GM23338 (cell line): ENCODE data around the gene STX5. TPM values are rescaled to one million over a fixed set of nuclear protein-coding genes. Genes with fewer than 3 reads are reported as not detected.

ENCODE experiments used
- ATAC-seq: fragments of 200-7000 bp; cut with Tn5 transposase; 3 replicates; pipeline ENCODE4 v1.9.1; 2020
- DNase-seq: peaks from one replicate; pipeline ENCODE4 v3.0.0-alpha.2; 2015; ENCODE audit warnings: low spot score
- H2AFZ ChIP-seq: fragments of 200-600 bp; sonication (generic); 2 replicates; pipeline ENCODE4 v1.8.0; 2016; ENCODE audit warnings: antibody characterized with exemption, mild to moderate bottlenecking, moderate library complexity
- H3F3A ChIP-seq: fragments of 200-600 bp; sonication (generic); replicated peaks from 2 replicates; pipeline ENCODE4 v1.8.0; 2017; ENCODE audit warnings: antibody characterized with exemption, mixed run types, low read depth
- H3K27ac ChIP-seq: fragments of 200-600 bp; sonication (generic); 2 replicates; pipeline ENCODE4 v1.6.1; 2016; ENCODE audit warnings: low read depth
- H3K27me3 ChIP-seq: fragments of 200-600 bp; sonication (generic); 2 replicates; pipeline ENCODE4 v1.8.0; 2016; ENCODE audit warnings: mild to moderate bottlenecking, mixed run types, moderate library complexity; ENCODE audit not compliant: insufficient read depth
- H3K36me3 ChIP-seq: fragments of 200-600 bp; sonication (generic); 2 replicates; pipeline ENCODE4 v1.8.0; 2016; ENCODE audit warnings: mild to moderate bottlenecking; ENCODE audit not compliant: insufficient read depth
- H3K4me1 ChIP-seq: fragments of 200-600 bp; sonication (generic); 2 replicates; pipeline ENCODE4 v1.8.0; 2016; ENCODE audit warnings: mild to moderate bottlenecking, moderate library complexity; ENCODE audit not compliant: insufficient read depth
- H3K4me2 ChIP-seq: fragments of 200-600 bp; sonication (generic); 2 replicates; pipeline ENCODE4 v1.7.1; 2017; ENCODE audit warnings: mixed run types
- H3K4me3 ChIP-seq: fragments of 200-600 bp; sonication (generic); 2 replicates; pipeline ENCODE4 v1.6.1; 2016; ENCODE audit warnings: mixed run types
- H3K79me2 ChIP-seq: fragments of 200-600 bp; sonication (generic); replicated peaks from 2 replicates; pipeline ENCODE4 v1.8.0; 2017; ENCODE audit warnings: mild to moderate bottlenecking; ENCODE audit not compliant: insufficient read depth
- H3K9me2 ChIP-seq: fragments of 200-600 bp; sonication (generic); 2 replicates; pipeline ENCODE4 v1.8.0; 2017; ENCODE audit not compliant: insufficient read depth
- H4K20me1 ChIP-seq: fragments of 200-600 bp; sonication (generic); replicated peaks from 2 replicates; pipeline ENCODE4 v1.8.0; 2017; ENCODE audit warnings: mild to moderate bottlenecking; ENCODE audit not compliant: insufficient read depth
- H3K27ac Mint-ChIP-seq: 2 replicates; pipeline ENCODE4 v1.8.0; 2020; ENCODE audit warnings: inconsistent platforms, mild to moderate bottlenecking, moderate library complexity, mixed read lengths
- H3K27me3 Mint-ChIP-seq: 3 replicates; pipeline ENCODE4 v1.8.0; 2022; ENCODE audit warnings: low read depth, mild to moderate bottlenecking, moderate library complexity, mixed read lengths, inconsistent platforms; ENCODE audit not compliant: insufficient read depth, poor library complexity
- H3K36me3 Mint-ChIP-seq: 3 replicates; pipeline ENCODE4 v1.8.0; 2021; ENCODE audit warnings: low read depth, mild to moderate bottlenecking, inconsistent platforms, moderate library complexity, mixed read lengths
- H3K4me1 Mint-ChIP-seq: 3 replicates; pipeline ENCODE4 v1.8.0; 2020; ENCODE audit warnings: mild to moderate bottlenecking, inconsistent platforms, mixed read lengths
- H3K4me3 Mint-ChIP-seq: 3 replicates; pipeline ENCODE4 v1.8.0; 2021; ENCODE audit warnings: moderate library complexity, mild to moderate bottlenecking, inconsistent platforms, mixed read lengths
- H3K9me3 Mint-ChIP-seq: 3 replicates; pipeline ENCODE4 v1.8.0; 2020; ENCODE audit warnings: moderate library complexity, mild to moderate bottlenecking, inconsistent platforms, mixed read lengths
- CREB1 ChIP-seq: fragments of 250-450 bp; sonication (Bioruptor Pico); IDR thresholded peaks from 2 replicates; pipeline ENCODE4 v1.5.0; 2020; ENCODE audit warnings: low read depth, mild to moderate bottlenecking, moderate library complexity
- CTCF ChIP-seq, 2 experiments: fragments of 200-600 bp in 1 of 2; sonication (generic) in 1 of 2; conservative IDR thresholded peaks; 2 replicates each; pipeline versions ENCODE4 v1.5.1 to v1.6.1; 2016 to 2017; ENCODE audit warnings: antibody characterized with exemption in 2 of 2, low read depth in 2 of 2, mild to moderate bottlenecking in 2 of 2, moderate library complexity in 1 of 2
- ETS1 ChIP-seq: IDR thresholded peaks from 2 replicates; pipeline ENCODE4 v1.6.1; 2016; ENCODE audit warnings: antibody characterized with exemption
- EZH2 ChIP-seq: fragments of 200-600 bp; sonication (generic); IDR thresholded peaks from one replicate; pipeline ENCODE4 v1.8.0; 2017; ENCODE audit warnings: antibody characterized with exemption, mild to moderate bottlenecking, low read depth; ENCODE audit not compliant: unreplicated experiment
- EZH2phosphoT487 ChIP-seq: fragments of 200-600 bp; sonication (generic); IDR thresholded peaks from one replicate; pipeline ENCODE4 v1.8.1; 2018; ENCODE audit warnings: antibody characterized with exemption; ENCODE audit not compliant: unreplicated experiment
- JUNB ChIP-seq: IDR thresholded peaks from one replicate; pipeline ENCODE4 v1.6.1; 2016; ENCODE audit warnings: antibody characterized with exemption; ENCODE audit not compliant: unreplicated experiment
- NANOG ChIP-seq: IDR thresholded peaks from 2 replicates; pipeline ENCODE4 v1.6.1; 2016; ENCODE audit warnings: antibody characterized with exemption, borderline replicate concordance
- POLR2AphosphoS5 ChIP-seq: IDR thresholded peaks from 2 replicates; pipeline ENCODE4 v1.6.1; 2016; ENCODE audit warnings: antibody characterized with exemption, low read depth
- REST ChIP-seq: IDR thresholded peaks from one replicate; pipeline ENCODE4 v1.6.1; 2018; ENCODE audit warnings: antibody characterized with exemption; ENCODE audit not compliant: unreplicated experiment
- STAT1 ChIP-seq: IDR thresholded peaks from one replicate; pipeline ENCODE4 v1.6.1; 2016; ENCODE audit warnings: antibody characterized with exemption; ENCODE audit not compliant: unreplicated experiment
- ZNF114 ChIP-seq: fragments of 250-450 bp; sonication (Bioruptor Pico); IDR thresholded peaks from 2 replicates; pipeline ENCODE4 v1.5.0; 2020; ENCODE audit warnings: mild to moderate bottlenecking, moderate library complexity
- ZNF331 ChIP-seq: fragments of 250-450 bp; sonication (Bioruptor Pico); IDR thresholded peaks from 2 replicates; pipeline ENCODE4 v1.5.0; 2020; ENCODE audit warnings: low read depth, mild to moderate bottlenecking, moderate library complexity
- ZNF462 ChIP-seq: fragments of 250-450 bp; sonication (Bioruptor Pico); IDR thresholded peaks from 2 replicates; pipeline ENCODE4 v1.5.0; 2020; ENCODE audit warnings: mild to moderate bottlenecking, moderate library complexity
- polyA plus RNA-seq: library from polyadenylated mRNA; unstranded; fragments of >200 nt; fragmentation: Nextera tagmentation; extraction: Ambion mirVana; gene quantifications from 2 replicates; pipeline ENCODE4 v1.2.1, GENCODE V29; 2016
- total RNA-seq: library from RNA; depleted of rRNA; stranded (reverse); fragments of >200 nt; shearing (Covaris generic); gene quantifications from 2 replicates; pipeline ENCODE4 v1.2.3, GENCODE V29; 2014

The STX5 gene
- total and polyA plus RNA-seq, 2 experiments from 2014 or later, result 7.7 to 22.2 TPM

- H3K4me2 ChIP-seq, result no peak overlapping the region
- peaks cover 3% of the 10 kb centered on the region for H4K20me1 ChIP-seq
- H3K27me3 ChIP-seq, result no peaks in the 10 kb centered on the region
- H3K4me3 ChIP-seq, result no peak overlapping the region
- H3K79me2 ChIP-seq, result peaks cover 23% of the 10 kb centered on the region
- Mint-ChIP-seq H3K27me3 (peaks cover 19% of the 10 kb centered on the region), H3K4me1 (peaks cover 19% of the 10 kb centered on the region), H3K9me3 (no peaks in the 10 kb centered on the region), H3K4me3 (no peak overlapping the region), H3K36me3 (peaks cover 91% of the 10 kb centered on the region), H3K27ac (no peak overlapping the region)
- H3K4me1 ChIP-seq, result peaks cover 7% of the 10 kb centered on the region; the same call in 1 of the 2 replicates
- no peak overlapping the region for H2AFZ ChIP-seq
- DNase-seq (no peak), ATAC-seq (no peak)
- 0 out of 2 replicates have a peak overlapping the region, but pooled peaks have one; percentile 26 for H3K27ac ChIP-seq
- peaks cover 47% of the 10 kb centered on the region for H3F3A ChIP-seq
- TF ChIP-seq POLR2AphosphoS5 (no peak), ETS1 (no peak), NANOG (no peak), JUNB (no peak), CREB1 (CRISPR knock-in tag) (no peak), CTCF (conservative IDR thresholded peaks at IDR 0.05; ENCODE audit: low read depth in 2 of 2) (no peak), EZH2phosphoT487 (no peak), ZNF331 (no peak), ZNF114 (CRISPR knock-in tag) (no peak), ZNF462 (no peak), STAT1 (no peak), REST (no peak), EZH2 (no peak)
- peaks cover 64% of the 10 kb centered on the region for H3K36me3 ChIP-seq
- H3K9me2 ChIP-seq, result no peaks in the 10 kb centered on the region
Measured at GRCh38 chr11:62794201-62794775, 37.6 kb downstream of the STX5 start.
